ENCODE data around the gene RXFP3.

DNA sequence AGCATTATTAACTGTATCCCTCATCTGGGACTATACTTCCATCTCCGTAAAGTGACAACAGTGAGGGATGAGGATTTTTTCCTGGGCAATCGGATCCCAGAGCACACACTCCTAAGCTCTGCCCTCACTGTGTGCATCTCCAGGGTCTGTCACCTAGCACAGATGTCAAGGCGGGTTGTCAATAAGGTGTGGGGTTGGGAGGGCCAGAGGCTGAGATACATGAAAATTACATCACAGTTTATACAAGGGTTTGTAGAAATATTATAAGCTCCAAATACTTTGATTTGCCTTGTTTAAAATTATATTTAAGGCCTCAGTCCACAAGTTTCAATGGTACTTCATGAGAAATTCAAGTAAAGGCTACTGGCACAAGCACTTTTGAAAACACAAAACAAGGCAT is 48.9 kb upstream of the RXFP3 start:
- TF ChIP-seq, protein P1, sequence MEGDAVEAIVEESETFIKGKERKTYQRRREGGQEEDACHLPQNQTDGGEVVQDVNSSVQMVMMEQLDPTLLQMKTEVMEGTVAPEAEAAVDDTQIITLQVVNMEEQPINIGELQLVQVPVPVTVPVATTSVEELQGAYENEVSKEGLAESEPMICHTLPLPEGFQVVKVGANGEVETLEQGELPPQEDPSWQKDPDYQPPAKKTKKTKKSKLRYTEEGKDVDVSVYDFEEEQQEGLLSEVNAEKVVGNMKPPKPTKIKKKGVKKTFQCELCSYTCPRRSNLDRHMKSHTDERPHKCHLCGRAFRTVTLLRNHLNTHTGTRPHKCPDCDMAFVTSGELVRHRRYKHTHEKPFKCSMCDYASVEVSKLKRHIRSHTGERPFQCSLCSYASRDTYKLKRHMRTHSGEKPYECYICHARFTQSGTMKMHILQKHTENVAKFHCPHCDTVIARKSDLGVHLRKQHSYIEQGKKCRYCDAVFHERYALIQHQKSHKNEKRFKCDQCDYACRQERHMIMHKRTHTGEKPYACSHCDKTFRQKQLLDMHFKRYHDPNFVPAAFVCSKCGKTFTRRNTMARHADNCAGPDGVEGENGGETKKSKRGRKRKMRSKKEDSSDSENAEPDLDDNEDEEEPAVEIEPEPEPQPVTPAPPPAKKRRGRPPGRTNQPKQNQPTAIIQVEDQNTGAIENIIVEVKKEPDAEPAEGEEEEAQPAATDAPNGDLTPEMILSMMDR (IDR thresholded peaks at IDR 0.05), result no peak
- no peak for TF ChIP-seq EZH2 (IDR thresholded peaks at IDR 0.05; ENCODE audit: borderline replicate concordance, insufficient read depth, low read depth, low read length, poor library complexity, severe bottlenecking)

All from B cell (primary cell).